PC-9 (cell line): ENCODE data around the gene IGF2BP1.

ENCODE experiments used
- CTCF ChIP-seq: fragments of 200-600 bp; sonication (generic); conservative IDR thresholded peaks from 2 replicates; pipeline ENCODE4 v1.6.1; 2017; ENCODE audit warnings: mixed run types, antibody characterized with exemption, mild to moderate bottlenecking, moderate library complexity
- EZH2 ChIP-seq: fragments of 200-600 bp; sonication (generic); IDR thresholded peaks from 2 replicates; pipeline ENCODE4 v1.8.0; 2017; ENCODE audit warnings: antibody characterized with exemption, low read depth

- no peak for TF ChIP-seq CTCF
- no peak for TF ChIP-seq EZH2
These were observed 5.6 kb downstream of the IGF2BP1 start for GRCh38 chr17:49002766-49003165.
